Suprapubic skin (tissue), 4 donors: Measurements from ENCODE around the gene NUP93.

Experiments
- EP300 ChIP-seq: sonication (generic); formaldehyde crosslinking; IDR thresholded peaks from one replicate; pipeline ENCODE4 v1.6.1; 2017; ENCODE audit warnings: antibody characterized with exemption
- POLR2A ChIP-seq, 2 donors: fragments of 450-650 bp; IDR thresholded peaks; one replicate each; pipeline ENCODE4 v1.6.1; 2017; ENCODE audit warnings: antibody characterized with exemption in 2 of 2, mild to moderate bottlenecking in 2 of 2, moderate library complexity in 2 of 2
- POLR2AphosphoS5 ChIP-seq, 3 donors: sonication (generic); formaldehyde crosslinking; IDR thresholded peaks; one replicate each; pipeline ENCODE4 v1.6.1; 2017; ENCODE audit warnings: antibody characterized with exemption in 3 of 3
- TF ChIP-seq, protein P1 (sequence below), 2 donors: fragments of 200-600 bp in 1 of 2; fragments of 450-650 bp in 1 of 2; sonication (generic) in 1 of 2; IDR thresholded peaks; one replicate each; pipeline ENCODE4 v1.5.1; 2016 to 2019; ENCODE audit warnings: antibody characterized with exemption in 2 of 2, mild to moderate bottlenecking in 1 of 2, moderate library complexity in 1 of 2

DNA sequence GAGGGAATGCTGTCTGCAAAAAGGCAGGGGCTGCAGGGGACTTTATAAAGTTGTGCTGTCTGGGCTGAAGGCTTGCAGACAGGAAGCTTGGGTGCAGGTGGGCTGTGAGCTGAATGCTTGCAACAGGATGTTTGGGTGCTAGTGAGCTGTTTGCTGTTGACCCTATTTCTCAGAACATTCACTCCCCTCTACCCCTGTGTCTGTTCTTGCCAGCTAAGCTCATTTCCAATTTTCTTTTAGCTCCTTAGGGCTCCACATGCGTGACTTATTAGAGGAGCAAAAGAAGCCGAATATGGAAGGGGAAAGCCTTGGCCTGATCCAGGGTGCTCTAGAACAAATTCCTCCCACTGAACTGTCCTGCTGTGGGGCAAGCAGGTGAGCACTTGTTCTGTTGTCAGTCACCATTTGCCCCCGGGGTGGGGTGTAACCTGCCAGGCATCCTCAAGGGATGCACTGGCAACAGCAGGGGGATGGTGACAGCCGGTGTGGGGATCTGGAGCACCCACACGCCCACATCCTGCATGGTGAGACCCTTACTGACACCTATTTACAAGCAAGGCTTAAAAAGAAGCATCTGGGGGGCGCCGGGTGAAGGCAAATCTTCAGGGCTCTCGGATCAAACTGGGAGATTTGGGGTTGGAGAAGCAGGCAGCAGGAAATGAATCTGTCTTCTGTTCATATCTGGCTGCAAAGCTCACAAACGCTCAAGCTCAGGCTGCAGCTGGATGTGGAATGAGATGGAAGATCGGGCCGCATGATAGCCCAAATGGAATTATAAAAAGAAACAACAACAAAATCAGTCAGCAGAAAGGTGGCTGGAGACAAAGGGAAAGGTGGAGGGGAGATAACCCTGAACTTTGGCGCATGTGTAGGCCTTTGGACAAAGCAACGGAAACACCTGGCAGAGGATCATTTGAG is 21.1 kb upstream of the NUP93 start:
- TF ChIP-seq EP300 (no peak), POLR2AphosphoS5 (IDR thresholded peaks at IDR 0.05) (no peak), POLR2A (IDR thresholded peaks at IDR 0.05) (no peak)
- TF ChIP-seq, protein P1, sequence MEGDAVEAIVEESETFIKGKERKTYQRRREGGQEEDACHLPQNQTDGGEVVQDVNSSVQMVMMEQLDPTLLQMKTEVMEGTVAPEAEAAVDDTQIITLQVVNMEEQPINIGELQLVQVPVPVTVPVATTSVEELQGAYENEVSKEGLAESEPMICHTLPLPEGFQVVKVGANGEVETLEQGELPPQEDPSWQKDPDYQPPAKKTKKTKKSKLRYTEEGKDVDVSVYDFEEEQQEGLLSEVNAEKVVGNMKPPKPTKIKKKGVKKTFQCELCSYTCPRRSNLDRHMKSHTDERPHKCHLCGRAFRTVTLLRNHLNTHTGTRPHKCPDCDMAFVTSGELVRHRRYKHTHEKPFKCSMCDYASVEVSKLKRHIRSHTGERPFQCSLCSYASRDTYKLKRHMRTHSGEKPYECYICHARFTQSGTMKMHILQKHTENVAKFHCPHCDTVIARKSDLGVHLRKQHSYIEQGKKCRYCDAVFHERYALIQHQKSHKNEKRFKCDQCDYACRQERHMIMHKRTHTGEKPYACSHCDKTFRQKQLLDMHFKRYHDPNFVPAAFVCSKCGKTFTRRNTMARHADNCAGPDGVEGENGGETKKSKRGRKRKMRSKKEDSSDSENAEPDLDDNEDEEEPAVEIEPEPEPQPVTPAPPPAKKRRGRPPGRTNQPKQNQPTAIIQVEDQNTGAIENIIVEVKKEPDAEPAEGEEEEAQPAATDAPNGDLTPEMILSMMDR (IDR thresholded peaks at IDR 0.05), result no peak
